CD4-positive, alpha-beta T cell treated with Interleukin-15 for 4 hours (primary cell): ENCODE data around the gene BRD1.
"Not testable (repeated sequence)": the region's sequence is repeated elsewhere in the genome, so short reads cannot be mapped to it uniquely, and the experiment has no call there.

Experiments
- DNase-seq: peaks from one replicate; pipeline ENCODE4 v3.0.0-alpha.2; 2020; ENCODE audit warnings: low spot score

Gene BRD1

GRCh38 chr22:49825944-49826602, 1.6 kb downstream of the BRD1 start:
- peak; percentile 67 for DNase-seq

GRCh38 chr22:49825436-49825835, 2.2 kb downstream of the BRD1 start:
- no peak for DNase-seq

GRCh38 chr22:49824936-49825335, 2.7 kb downstream of the BRD1 start:
- no peak for DNase-seq

- no peak for DNase-seq
Observed at GRCh38 chr22:49824185-49824925, 3.3 kb downstream of the BRD1 start.

- DNase-seq, result no peak
Observed at GRCh38 chr22:49823289-49824045, 4.2 kb downstream of the BRD1 start.

- not testable (repeated sequence) for DNase-seq
Observed at GRCh38 chr22:49821741-49822140, 5.9 kb downstream of the BRD1 start.

- no peak for DNase-seq
Observed at GRCh38 chr22:49820984-49821383, 6.7 kb downstream of the BRD1 start.

- no peak for DNase-seq
Observed at GRCh38 chr22:49817359-49817758, 10.3 kb downstream of the BRD1 start.

GRCh38 chr22:49815641-49816091, 12.0 kb downstream of the BRD1 start:
- no peak for DNase-seq

- no peak for DNase-seq
Observed at GRCh38 chr22:49814856-49815255, 12.8 kb downstream of the BRD1 start.

- DNase-seq, result no peak
Observed at GRCh38 chr22:49814164-49814686, 13.4 kb downstream of the BRD1 start.

- no peak for DNase-seq
Observed at GRCh38 chr22:49812838-49813237, 14.8 kb downstream of the BRD1 start.

- no peak for DNase-seq
Observed at GRCh38 chr22:49811020-49811791, 16.5 kb downstream of the BRD1 start.

- DNase-seq, result no peak
Observed at GRCh38 chr22:49810363-49811019, 17.2 kb downstream of the BRD1 start.

- peak; percentile 45 for DNase-seq
Observed at GRCh38 chr22:49807780-49808708, 19.6 kb downstream of the BRD1 start.

GRCh38 chr22:49807129-49807528, 20.5 kb downstream of the BRD1 start:
- DNase-seq, result no peak

GRCh38 chr22:49803737-49804375, 23.8 kb downstream of the BRD1 start:
- no peak for DNase-seq

GRCh38 chr22:49803134-49803533, 24.5 kb downstream of the BRD1 start:
- no peak for DNase-seq

- no peak for DNase-seq
Observed at GRCh38 chr22:49801391-49802060, 26.1 kb downstream of the BRD1 start.
